ENCODE data around the gene CXCL11.
"Not testable (repeated sequence)": the region's sequence is repeated elsewhere in the genome, so short reads cannot be mapped to it uniquely, and the experiment has no call there.

CXCL11 gene

DNA sequence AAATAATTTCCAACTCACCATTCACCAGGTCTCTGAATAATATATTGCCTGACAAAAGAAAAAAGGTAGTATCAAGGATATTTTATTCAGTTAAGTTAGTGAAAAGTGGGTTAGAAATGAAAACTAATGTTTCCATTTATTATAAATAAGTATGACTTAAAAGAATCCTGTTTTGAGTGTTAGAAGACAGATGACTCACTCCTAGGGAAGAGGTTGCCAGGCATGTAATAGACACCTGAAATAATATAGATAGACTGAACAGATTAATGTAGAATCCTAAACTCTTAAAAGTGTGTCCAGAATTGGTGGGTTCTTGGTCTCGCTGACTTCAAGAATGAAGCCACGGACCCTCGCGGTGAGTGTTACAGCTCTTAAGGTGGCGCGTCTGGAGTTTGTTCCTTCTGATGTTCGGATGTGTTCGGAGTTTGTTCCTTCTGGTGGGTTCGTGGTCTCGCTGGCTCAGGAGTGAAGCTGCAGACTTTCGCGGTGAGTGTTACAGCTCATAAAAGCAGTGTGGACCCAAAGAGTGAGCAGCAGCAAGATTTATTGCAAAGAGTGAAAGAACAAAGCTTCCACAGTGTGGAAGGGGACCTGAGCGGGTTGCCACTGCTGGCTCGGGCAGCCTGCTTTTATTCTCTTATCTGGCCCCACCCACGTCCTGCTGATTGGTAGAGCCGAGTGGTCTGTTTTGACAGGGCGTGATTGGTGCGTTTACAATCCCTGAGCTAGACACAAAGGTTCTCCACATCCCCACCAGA lies 6.5 kb upstream of the CXCL11 start:
- DNase-seq: not testable (repeated sequence)

DNA sequence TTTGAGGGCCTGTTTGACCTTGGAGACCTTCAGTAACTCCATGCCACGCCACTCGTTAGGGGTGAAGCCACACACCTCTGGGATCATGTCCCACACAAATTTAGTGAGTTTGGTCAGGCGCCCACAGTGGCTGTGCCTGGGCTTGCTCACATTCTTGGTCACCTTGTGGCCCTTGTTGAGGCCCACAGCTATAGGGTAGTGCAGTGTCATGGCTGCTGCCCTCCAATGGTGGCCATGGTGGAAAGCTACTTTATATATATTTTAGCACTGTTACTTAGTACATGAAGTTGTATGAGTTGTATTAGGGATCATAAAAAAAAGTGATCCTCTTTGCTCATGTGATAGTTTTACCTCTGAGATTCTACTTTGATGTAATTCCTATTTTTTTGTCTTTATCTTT lies 985 bp upstream of the CXCL11 start:
- DNase-seq: no peak

DNA sequence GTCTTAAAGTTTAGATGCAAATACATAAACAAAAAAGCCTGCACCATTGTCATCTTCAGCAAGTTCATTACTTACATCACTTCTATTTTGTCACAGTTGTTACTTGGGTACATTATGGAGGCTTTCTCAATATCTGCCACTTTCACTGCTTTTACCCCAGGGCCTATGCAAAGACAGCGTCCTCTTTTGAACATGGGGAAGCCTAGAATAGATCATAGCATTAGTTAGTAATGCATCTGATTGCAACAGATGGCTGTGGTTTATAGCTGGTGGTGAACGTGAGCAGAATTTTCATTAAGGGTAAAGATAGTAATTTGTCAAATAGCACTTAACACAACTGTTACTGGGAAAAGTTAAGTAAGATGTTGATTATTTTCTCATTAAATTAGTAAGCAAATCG lies 729 bp downstream of the CXCL11 start:
- DNase-seq: no peak

DNA sequence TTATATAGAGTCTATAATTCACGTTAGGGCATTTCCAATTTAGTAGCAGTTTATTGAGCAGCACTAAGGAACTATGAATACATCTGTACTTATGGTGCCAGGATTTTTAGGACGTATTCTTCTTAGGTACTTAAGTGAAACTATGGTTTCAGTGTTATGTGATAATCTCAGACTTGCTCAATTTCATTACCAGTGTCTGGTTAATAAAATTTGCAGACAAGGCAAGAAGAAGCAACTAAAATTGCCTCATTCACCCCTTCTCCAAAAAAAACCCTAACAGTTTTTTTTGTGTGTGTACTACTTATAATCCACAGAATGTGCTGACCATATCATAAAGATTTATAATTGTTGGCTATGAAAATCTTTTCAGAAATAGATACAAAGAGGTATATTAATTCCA lies 6.6 kb downstream of the CXCL11 start:
- DNase-seq: no peak

DNA sequence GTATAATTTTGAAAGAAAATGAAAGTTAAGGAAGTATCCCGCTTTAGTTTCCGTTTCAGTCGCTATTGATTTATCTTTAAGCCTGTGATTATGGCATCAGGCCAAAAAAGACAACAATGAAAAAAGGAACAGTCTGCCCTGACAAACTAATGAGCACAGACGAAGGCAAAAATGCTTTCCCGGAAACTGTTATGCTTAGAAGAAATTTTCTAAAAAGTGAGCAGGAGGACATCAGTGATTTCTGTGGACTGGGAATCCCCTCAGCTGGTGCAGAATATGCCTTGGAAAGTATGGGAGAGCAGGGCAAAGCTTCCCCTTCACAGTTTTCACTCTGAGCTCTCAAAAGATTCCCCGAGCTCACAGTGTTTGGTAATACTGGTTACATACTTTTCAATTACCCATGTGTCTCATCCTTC lies 7.5 kb downstream of the CXCL11 start:
- DNase-seq: no peak

DNA sequence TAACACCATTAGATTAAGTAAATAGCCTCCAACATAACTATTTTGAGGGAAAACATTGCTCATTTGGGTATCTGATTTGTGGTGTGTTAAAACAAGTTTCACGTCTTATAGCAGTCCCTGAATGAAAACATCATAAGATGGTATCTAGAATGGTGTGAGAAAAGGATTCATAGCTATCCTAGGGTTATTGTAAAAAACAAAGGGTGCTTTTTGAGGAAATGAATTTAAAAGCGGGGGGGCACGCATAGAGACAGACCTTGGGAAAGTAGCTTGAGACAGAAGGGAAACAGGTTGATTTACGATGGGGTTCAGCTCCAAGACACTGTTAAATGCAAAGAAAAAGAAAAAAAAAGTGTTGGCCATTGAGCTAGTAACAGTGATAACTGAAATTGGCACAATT lies 11.8 kb downstream of the CXCL11 start:
- DNase-seq: no peak

DNA sequence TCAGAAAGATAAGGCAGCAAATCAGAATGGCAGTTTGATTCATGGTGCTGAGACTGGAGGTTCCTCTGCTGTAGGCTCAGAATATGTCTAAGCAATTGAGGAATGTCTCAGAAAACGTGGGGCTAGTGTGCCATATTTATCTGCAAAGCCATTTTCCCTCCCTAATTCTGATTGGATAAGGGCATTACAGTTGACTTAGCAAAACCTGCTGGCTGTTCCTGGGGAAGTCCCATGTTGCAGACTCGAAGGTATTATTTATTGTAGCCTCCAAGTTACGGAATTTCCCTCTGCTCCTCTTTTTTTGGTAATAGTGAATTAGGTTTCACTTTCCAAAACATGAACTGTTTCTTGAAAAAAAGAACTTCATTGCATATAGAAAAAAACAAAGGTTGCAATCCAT lies 12.5 kb downstream of the CXCL11 start, which contains the start of gene CXCL10:
Gene CXCL10, minus strand, starts transcription at position 109 of the 400 bp plus-strand sequence. Its CDS starts 66 bp downstream, at position 43.
- DNase-seq: no peak

DNA sequence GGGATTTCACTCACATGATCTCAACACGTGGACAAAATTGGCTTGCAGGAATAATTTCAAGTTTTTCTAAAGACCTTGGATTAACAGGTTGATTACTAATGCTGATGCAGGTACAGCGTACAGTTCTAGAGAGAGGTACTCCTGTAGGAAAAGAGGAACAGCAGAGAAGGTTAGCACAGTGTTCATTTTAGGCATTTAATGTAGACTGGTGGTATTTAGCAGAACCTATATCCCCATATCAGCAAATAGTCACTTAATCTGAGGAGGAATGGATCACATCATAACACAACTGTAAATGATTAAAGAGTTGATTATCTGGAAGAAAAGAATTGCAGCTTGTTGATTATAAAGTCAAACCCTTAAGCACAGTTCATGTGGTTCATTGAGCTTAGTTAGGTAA lies 13.2 kb downstream of the CXCL11 start:
- DNase-seq: no peak

DNA sequence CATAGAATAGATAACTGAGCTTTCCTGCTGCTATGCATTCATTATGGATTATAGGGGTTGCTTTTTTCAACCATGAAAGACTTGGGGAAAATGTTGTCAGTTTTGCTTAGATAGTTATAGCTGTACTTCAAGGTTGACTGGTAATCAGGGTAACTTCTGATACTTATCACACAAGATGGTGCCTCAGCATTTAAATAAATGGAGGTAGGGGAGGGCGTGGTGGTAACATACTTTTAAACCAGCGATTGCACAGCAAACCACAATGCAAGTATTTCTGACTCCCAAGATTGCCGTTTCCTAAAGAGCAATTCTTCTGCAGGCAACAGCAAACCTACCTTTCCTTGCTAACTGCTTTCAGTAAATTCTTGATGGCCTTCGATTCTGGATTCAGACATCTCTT lies 13.8 kb downstream of the CXCL11 start:
- DNase-seq: no peak

DNA sequence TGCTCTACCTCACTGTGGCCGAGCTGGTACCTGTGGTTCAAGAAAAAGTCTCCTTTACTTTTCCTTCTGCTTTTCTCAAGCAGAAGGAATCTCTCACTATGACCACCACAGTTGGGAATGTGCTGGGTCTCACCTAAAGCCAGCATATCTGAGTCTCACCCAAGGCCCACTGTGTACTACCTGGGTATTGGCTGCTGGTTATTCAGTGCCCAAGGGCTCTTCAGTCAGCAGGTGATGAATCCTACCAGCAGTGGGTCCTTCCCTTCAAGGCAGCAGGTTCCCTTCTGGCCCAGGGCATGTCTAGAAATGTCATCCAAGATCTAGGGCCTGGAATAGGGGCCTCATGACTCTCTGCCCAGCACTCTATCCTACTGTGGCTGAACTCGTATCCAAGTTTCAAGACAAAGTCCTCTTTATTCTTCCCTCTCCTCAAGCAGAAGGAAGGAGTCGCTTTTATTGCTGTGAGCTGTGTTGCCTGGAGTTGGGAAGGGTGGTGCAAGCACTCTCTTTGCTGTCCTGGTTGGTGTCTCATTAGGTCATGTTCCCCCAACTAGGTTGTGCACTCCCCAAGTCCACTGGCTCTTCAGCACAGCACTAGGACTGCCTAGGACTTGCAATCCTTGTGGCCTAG lies 18.7 kb downstream of the CXCL11 start:
- DNase-seq: no peak

DNA sequence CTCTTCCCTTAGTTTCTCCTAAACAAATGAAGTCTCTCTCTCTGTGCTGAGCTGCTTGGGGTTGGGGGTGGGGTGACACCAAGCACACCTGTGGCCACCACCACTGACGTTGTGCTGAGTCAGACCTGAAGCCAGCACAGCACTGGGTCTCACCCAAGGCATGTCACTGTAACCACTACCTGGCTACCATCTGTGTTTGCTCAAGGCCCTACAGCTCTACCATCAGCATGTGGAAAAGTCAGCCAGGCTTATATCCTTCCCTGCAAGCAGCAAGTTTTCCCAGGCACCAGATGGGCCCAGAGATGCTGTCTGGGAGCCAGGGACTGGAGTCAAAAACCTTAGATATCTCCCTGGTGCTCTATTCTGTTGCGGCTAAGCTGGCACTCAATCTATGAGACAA lies 19.5 kb downstream of the CXCL11 start:
- no peak for DNase-seq

DNA sequence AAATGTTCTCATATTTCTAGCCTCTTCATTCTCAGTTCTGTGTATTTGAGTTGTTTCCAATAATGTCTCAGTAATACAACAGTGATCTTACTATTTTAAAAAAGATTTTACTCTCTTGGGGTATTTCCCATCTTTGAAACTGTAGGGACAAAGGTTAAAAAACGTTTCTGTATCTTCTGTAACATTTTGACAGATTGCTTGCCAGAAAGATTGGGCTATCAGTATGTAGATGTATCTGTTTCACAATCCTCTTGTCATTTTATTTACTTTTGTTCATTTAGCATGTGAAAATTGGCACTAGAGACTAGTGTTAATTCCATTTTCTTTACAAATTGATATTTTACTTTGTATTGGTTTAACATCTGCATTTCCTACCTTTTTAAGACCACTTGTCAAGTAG lies 22.3 kb downstream of the CXCL11 start:
- no peak for DNase-seq

DNA sequence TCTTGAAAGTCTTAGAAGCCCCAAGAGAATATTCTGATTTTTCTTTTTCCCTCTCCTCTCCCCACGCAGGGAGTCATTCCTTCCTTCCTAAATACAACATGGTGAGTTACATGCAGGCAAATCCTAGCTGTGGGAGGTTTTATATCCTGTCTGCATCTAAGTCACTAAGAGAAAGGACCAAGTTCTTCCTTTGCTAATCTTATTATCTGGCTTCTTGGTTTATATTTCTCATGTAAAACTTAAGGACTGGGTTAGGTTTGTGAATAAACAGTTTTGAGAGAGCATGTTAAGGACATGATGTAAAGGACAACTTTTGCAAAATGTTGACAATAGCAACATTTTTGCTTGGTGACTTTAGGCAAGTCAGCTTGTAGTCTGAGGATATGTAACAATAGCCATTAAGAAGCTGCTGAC lies 23.5 kb downstream of the CXCL11 start:
- DNase-seq: no peak

DNA sequence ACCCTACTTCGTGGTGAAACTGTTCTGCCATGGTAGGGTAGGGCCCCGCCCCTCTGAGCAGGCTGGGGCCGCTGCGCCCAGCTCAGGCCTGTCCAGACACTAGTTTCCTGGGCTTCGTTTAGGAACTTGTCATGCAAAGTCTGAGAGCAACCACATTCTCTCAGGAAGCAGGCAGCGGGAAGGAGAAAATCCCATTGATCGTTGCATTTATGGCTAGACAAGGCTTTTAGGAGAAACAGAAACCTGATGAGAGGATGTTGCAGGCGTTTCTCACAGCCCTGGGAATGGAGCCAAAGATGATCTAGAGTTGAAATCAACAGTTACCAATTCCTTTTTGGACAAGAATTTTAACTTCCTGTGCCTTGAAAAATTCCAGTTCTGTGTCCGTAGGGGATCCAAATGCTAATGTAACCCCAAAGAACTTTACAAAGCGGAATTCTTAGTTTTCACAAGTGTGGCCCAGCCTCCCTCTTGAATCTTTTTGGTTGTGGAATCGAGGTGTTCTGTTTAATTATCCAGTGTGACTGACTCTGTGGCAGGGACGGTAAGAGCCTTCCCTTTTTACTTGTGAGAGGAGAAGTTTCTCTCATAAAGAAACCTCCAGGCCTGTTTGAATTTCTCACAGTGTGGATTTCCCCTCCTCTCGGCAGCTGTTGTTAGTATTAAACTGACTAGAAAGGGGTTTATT lies 24.0 kb downstream of the CXCL11 start:
- DNase-seq: no peak

DNA sequence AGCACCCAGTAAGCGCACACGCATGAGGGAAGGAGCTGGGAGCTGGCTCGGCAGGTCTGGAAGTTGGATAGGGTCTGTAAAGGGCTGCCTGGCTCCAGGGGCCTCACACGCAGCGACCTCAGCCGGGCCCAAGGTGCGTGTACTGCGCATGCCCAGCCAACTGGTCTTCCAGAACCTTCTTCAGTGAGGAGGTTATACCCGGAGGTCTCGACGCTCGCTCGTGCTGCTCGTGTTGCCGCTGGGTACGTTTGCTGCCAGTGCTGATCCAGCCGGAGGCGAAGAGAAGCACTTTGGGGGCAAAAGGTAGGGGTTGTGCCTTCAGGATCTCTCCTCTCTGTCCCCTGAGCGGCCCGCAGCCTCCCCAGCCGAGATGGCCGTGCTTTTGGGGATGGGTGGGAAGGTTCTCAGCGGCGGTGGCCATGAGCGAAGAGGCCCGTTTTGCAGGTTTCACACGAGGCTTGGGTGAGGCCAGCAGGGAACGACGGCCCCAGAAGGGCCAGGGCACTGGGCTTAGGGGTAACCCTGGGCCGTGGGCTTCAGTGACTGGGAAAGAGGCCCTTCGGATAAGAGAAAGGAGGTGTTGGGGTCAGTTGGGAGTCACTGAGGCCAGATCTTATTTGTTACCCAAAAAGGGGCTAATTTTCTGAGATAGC lies 24.7 kb downstream of the CXCL11 start:
- no peak for DNase-seq

DNA sequence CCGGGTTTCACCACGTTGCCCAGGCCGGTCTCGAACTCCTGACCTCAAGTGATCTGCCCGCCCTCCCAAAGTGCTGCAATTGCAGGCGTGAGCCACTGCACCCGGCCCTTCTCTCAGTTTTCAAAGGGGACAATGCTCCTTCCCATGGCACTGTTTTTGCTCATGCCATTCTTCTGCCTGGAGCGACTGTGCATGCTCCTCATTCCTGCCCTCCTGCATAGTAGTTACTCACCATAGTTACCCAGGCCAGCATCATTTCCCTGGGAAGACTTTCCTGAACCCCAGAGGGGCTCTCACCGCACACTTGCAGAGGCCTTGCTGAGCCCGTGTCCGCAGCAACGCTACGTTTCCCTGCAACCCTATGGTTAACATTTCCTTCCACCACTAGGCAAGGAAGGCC lies 25.3 kb downstream of the CXCL11 start:
- no peak for DNase-seq

DNA sequence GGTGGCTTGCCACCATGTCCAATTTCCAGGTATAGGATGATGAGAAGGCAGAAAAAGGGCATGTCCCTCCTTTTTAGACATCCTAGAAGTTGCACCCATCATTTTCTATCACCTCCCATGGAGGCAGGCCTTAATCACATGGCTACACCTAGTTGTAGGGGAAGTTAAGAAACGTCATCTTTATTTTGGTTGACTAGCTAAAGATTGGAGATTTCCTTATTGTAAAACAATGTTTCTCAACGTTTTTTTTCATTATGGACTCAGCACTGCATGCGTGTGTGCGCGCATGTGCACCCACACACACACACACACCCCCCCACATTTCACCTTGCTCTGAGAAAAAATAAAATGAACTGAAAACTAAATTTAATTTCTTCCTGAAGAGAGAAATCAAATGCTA lies 26.6 kb downstream of the CXCL11 start:
- DNase-seq: no peak

DNA sequence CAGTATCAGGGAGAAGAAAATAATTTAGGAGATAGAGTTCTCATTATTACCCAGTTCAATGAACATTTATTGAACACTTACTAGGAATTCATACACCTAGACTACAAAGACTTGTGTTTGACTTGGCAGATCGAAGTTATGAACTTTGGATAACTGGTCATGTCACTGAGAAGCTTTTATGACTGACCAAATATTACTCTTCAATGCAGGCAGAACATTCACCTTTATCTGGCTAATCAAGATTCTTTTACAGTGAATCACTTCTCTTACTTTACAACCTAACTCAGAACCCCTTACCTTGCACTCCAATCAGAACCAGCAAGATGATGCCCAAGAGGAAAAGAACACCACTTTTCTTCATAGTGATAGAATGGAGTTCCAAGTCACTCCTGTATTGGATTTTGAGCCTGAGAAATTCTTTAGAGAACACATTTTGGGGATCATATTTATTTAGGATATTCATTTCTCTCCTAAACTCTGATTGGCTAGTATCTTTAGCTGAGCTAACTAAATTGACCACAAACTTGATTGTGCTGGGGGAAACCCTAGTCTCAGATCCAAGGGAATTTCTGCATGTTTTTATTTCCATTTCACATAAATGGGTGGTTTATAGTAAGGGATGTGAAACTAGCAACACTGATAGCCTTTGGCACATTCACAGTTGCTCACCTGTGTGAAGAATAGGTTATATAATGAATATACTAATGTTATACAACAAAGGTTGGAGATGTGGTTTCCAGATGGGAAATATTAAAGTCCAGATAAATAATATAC lies 28.6 kb downstream of the CXCL11 start, which contains the start of gene CXCL9:
Gene CXCL9, minus strand, starts transcription at position 421 of the 774 bp plus-strand sequence. Its CDS starts 60 bp downstream, at position 361.
- no peak for DNase-seq

DNA sequence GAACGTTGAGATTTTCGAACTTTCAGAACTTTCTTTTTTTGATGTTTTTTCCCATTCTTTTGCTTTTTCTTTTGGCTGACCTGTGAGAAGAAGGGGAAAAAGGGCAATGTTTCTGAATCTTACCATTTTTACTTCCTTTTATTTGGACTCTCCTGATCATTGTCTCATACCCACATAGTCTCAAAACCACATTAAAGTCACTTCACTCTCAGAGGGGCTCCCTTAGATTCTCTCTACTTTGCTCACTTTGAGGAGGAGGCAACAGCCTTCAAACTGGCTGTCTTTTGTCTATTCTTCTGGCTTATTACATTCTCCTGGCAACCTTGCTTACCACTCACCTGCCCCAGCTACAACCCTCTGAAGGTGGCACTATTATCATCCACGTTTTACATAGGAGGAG lies 32.2 kb downstream of the CXCL11 start:
- DNase-seq: no peak

DNA sequence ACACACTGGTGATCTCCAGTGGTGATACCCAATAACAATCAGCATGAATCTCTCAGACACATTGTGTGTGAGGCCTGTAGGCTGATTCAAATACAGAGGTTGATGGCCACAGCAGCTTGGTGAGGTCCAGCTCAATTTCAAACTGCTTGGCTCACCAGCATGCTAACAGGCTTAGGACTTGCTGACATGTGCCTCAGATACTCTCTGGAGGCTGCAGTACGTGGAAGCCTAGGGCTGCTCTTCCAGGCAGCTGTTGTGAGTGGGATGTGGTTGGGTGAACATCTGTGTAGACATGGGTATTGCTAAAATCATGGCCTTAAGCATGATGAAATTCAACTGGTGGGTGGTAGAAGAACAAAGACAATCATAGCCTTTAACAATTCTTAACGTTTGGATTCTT lies 32.8 kb downstream of the CXCL11 start:
- DNase-seq: no peak

DNA sequence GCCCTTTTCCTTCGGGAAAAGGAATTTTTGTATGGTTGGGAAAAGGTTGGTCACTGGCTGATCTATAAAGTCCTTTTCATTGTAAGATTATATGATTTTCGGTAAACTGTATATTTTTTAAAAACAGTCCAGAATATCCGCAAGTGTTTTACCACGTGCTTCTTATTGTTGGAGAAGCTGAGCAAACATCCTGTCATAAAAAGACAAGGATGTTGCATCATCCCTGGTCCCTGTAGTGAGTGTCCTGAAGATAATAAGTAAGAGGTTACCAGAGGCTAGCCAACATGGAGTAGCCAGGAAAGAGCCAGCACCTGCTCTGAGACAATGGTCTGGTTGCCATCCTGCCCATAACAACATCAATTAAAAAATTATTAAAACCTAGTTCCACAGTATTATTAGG lies 33.7 kb downstream of the CXCL11 start:
- DNase-seq: no peak

DNA sequence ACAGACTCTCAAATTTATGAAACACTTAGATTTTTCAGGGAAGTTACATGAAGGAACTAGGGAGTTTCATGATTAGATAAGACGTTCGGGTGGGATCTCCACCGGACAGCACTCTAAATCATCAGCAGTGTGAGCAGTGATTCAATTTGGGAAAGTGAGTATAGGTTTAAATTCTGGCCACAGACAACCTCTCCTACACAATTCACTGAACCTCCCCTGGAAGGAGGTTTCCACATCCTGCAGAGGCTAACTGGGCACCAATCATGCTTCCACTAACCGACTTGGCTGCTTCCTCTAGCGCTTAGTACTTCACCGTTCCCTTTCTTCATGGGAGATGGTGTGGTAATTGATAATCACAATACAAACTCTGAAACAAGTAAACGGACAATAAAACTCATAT lies 34.2 kb downstream of the CXCL11 start:
- no peak for DNase-seq

DNA sequence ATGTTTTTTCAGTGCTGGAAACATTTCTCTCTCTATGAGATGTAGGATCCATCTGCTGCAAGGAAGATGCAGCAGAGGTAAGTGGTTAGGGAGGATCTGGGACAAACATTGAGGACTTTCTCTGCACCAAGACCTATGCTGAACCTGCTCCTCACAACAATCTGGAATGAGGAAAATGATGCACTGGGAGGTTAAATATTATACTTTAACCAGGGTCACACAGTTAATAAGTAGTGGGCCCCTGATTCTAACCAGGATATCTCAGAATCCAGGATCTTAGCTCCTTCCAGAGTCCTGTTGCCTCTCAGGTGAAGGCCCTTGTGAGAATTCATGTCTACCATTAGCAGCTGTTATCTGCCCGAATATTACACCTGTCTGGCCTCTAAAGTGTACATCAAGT lies 35.6 kb downstream of the CXCL11 start:
- DNase-seq: no peak
